ENCODE measurements around the gene PRR19.

- no peak for TF ChIP-seq EZH2 (IDR thresholded peaks at IDR 0.05; ENCODE audit: borderline replicate concordance, insufficient read depth, low read depth, low read length, poor library complexity, severe bottlenecking)
- no peak for TF ChIP-seq CTCF (IDR thresholded peaks at IDR 0.05)
These were observed 9.7 kb downstream of the PRR19 start for GRCh38 chr19:42311657-42312056.

Measured in B cell (primary cell).